ENCODE measurements around the gene ADAMTS6.
A peak's percentile ranks its signal among the peaks of the same experiment; 100 is the strongest.
"Not testable (repeated sequence)": the region's sequence is repeated elsewhere in the genome, so short reads cannot be mapped to it uniquely, and the experiment has no call there.

The ADAMTS6 gene, protein sequence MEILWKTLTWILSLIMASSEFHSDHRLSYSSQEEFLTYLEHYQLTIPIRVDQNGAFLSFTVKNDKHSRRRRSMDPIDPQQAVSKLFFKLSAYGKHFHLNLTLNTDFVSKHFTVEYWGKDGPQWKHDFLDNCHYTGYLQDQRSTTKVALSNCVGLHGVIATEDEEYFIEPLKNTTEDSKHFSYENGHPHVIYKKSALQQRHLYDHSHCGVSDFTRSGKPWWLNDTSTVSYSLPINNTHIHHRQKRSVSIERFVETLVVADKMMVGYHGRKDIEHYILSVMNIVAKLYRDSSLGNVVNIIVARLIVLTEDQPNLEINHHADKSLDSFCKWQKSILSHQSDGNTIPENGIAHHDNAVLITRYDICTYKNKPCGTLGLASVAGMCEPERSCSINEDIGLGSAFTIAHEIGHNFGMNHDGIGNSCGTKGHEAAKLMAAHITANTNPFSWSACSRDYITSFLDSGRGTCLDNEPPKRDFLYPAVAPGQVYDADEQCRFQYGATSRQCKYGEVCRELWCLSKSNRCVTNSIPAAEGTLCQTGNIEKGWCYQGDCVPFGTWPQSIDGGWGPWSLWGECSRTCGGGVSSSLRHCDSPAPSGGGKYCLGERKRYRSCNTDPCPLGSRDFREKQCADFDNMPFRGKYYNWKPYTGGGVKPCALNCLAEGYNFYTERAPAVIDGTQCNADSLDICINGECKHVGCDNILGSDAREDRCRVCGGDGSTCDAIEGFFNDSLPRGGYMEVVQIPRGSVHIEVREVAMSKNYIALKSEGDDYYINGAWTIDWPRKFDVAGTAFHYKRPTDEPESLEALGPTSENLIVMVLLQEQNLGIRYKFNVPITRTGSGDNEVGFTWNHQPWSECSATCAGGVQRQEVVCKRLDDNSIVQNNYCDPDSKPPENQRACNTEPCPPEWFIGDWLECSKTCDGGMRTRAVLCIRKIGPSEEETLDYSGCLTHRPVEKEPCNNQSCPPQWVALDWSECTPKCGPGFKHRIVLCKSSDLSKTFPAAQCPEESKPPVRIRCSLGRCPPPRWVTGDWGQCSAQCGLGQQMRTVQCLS (N-terminal part only)

DNA sequence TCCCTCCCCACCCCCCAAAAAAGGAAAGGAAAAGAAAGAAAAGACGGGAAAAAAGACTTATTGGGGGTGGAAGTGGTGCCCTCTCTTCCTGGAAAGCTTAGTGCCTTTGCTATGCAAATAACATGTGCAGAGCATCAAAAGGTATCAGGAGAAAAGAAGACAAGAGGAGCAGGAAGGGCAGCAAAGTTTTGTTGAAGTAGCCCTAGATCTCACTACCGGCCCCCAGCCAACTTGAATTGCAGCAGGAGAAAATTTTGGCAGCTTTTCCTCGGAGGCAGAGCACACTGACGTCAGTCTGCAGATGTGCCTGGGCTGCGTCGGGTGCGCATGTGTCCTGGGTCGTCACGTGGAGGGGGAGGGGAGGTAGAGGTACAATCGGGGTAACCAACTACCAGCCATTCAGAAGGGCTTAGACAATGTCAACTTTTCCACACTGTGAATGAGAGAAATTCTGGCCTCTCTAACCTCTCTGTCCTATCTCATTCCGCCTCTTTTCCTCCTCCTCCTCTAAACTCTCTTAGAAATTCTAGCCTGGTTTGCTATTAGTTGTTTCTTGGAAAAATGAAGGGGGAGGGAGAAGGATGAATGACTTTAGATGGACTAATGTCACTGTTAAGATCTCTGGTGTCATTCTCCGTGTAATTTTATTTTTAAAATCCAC is at the start of gene ADAMTS6:
TSS of gene ADAMTS6 (minus strand) at position 286 of the 661 bp plus-strand sequence. CDS start 8,247 bp downstream, outside the sequence.
- DNase-seq = peak; percentile 98

GRCh38 chr5:65530904-65531303 is 49.2 kb upstream of the ADAMTS6 start:
- no peak for DNase-seq

DNA sequence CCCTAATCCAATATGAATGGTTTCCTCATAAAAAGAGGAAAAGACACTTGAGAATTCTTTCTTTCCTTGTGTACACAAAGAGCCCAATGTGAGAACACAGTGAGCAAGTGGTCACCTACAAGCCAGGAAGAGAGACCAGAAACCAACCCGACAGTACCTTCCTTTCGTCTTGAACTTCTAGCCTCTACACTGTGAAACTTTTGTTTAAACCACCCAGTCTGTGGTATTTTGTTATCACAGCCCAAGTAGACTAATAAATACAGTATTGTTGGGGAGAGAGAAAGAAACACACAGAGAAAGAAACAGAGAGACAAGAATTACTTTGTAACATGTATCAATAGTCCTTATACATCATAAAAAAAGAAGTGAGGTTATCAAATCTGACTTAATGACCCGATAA is 44.0 kb upstream of the ADAMTS6 start:
- no peak for DNase-seq

GRCh38 chr5:65512170-65512937 is 30.6 kb upstream of the ADAMTS6 start:
- DNase-seq = peak; percentile 18

- no peak for DNase-seq
Observed at GRCh38 chr5:65508978-65509377, 27.3 kb upstream of the ADAMTS6 start.

GRCh38 chr5:65506961-65507360 is 25.2 kb upstream of the ADAMTS6 start:
- DNase-seq = peak; percentile 71

DNA sequence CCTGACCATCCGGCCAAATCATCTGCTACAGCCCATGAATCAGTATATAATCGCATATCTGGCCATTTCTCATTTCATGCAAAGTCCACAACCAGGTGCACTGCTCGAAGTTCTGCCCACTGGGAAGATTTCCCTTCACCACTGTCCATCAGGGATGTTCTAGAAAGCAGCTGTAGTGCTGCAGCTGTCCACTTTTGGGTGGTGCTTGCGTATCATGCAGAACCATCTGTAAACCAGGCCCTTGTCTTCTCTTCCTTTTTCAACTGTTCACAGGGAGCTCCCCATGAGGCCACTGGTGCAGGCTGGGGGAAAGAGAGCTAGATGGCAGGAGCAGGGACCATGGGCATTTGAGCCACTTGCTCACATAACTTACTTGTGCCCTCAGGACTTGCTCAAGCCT is 7.4 kb upstream of the ADAMTS6 start:
- DNase-seq = no peak

- DNase-seq = not testable (repeated sequence)
Observed at GRCh38 chr5:65488038-65488687, 6.4 kb upstream of the ADAMTS6 start.

DNA sequence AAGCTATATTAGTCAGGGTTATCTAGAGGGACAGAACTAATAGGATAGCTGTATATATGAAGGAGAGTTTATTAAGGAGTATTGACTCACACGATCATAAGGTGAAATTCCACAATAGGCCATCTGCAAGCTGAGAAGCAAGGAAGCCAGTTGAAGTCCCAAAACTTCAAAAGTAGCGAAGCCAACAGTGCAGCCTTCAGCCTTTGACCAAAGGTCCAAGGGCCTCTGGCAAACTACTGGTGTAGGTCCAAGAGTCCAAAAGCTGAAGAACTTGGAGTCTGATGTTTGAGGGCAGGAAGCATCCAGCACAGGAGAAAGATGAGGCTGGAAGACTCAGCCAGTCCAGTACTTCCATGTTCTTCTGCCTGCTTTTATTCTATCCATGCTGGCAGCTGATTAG is 5.1 kb upstream of the ADAMTS6 start:
- DNase-seq = not testable (repeated sequence)

GRCh38 chr5:65485405-65485804 is 3.7 kb upstream of the ADAMTS6 start:
- DNase-seq = no peak

DNA sequence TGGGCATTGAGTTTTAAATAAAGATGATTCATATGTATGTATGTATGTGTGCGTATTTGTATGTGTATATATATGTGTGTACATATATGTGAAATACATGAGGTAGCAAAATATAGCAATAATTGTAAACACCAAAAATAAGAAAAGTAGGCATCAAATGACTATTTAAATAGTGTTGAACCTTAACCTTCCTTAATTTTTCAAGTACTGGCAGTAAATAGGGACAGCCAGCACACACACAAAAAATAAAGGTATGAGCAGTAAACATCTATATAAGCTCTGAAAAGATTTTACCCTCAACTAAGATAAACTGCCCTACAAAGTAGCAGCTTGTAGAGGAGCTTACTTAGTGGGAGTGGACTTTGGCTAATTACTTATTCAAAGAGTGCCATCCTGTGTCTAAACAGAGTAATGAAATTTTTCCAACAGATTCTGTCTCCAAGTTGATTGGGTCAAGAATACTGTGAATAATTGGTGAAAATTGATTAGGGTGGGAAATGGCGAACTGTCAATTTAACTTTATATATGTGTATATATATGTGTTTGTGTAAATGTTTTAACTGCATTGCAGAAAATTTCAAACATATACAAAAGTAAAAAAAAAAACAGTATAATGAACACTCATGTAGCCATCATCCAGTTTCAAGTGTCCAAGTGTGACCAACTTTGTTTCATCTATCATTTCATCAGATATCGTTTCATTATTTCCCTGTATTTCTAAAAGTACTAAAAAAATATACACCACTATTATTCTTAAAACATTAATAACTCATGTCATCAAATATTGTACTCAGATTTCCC is 2.0 kb upstream of the ADAMTS6 start:
- DNase-seq = peak; percentile 73

- peak; percentile 59 for DNase-seq
Observed at GRCh38 chr5:65482736-65483545, 1.2 kb upstream of the ADAMTS6 start.

DNA sequence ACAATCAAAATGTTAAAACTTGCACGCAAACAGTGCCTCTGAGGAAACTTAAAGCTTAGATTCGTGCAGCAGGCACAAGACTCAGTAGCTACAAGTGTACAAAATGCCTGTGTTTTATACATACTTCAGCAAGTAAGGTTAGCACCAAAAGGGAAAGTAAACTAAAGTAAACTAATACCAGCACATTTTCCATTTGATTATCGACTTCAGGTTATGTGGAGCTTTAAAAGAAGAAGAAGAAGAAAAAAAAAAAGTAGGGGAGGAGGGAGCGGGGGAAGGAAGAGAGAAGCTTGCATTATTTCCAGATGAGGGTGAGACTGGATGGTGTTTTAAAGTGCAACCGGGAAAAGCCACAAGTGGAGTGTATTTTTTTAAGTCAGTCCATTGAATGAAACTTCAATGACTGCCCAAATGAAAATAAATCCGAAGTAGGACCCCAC is 596 bp upstream of the ADAMTS6 start:
- peak; percentile 60 for DNase-seq

GRCh38 chr5:65481171-65481581 is 544 bp downstream of the ADAMTS6 start:
- no peak for DNase-seq

GRCh38 chr5:65480306-65480865 is 1.3 kb downstream of the ADAMTS6 start:
- peak; percentile 88 for DNase-seq

DNA sequence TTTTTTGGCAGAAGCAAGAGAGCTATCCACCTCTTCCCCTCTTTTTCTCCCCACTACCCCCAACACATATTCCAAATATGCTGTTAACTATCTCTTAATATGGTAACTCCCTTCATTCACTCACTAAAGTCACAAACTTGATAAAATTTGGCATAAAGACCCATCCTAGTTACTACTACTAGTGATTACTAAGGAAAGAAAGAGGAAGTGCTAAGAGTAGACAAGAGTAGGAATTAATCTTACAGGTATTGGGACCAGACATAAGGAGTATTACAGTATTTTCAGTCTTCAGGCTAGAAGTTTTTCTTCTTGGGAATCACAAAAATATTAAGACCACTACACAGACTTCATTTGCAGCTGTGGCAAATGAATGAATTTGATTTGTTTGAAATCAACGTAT is 2.2 kb downstream of the ADAMTS6 start:
- no peak for DNase-seq

DNA sequence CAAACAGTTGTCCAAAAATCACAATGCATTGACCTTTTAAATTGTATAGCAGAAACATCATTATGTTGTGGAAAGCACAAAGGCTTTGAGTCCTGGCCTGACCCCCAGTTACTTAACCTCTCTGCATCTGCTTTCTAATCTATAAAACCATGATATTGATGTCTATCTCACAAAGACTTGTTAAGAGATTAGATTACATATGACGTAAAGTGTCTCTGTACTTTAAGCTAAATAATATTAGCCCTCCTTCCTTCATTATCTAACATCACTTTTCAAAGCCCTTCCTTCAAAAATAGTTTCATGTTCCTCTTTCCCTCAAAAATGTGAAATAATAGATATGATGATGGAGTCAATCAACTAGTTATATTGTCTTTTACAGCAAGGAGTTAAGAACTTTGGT is 3.4 kb downstream of the ADAMTS6 start:
- DNase-seq = no peak

- DNase-seq = no peak
Observed at GRCh38 chr5:65475895-65476294, 5.8 kb downstream of the ADAMTS6 start.

- no peak for DNase-seq
Observed at GRCh38 chr5:65475336-65475735, 6.4 kb downstream of the ADAMTS6 start.
